Stimulated activated CD4-positive, alpha-beta T cell treated with anti-CD3 and anti-CD28 coated beads, TNF-alpha, amount 100 ng/mL, for 24 hours (primary cell): ENCODE data around the gene ACAD8.
"Not testable (repeated sequence)": the region's sequence is repeated elsewhere in the genome, so short reads cannot be mapped to it uniquely, and the experiment has no call there.

ENCODE experiments used
- DNase-seq, 3 experiments: peaks; one replicate each; pipeline ENCODE4 v3.0.0-alpha.2; 2020; ENCODE audit warnings: low read depth in 3 of 3

Gene ACAD8

DNA sequence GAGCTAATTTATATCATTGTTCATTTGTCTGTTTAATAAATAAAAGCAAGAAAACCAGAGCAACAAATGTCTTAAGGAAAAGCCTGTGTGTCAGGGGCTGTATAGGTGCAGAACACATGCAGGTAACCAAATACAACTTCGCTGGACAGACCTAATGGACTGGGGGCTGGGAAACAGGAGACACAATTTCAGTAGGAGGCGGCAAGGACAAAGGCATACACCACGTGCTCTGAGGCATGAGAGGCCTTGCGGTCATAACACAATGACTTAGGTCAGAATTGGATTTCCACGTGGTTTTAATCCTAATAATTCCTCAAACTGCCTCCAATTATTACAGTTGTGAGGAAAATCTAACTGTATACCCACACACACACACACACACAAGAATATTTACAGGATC, 14.1 kb downstream of the ACAD8 start:
- no peak for DNase-seq

DNA sequence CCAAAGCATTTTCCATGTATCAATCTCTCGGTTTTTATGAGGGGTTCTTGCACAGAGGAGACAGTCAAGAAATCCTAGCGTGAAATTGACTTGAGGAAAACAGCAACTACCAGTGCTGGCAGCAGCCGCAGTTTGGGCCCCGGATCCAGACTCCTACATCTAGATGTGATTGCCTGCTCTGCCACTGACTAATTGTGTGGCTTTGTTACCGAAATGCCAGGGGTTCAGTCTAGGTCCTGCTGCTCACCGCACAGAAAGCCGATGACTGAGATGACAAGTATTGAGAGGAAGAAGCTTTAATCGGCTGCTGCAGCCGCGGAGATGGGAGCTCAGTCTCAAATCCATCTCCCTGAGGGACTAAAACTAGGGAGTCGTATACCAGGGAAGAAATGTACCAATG, 14.6 kb downstream of the ACAD8 start:
- no peak for DNase-seq

DNA sequence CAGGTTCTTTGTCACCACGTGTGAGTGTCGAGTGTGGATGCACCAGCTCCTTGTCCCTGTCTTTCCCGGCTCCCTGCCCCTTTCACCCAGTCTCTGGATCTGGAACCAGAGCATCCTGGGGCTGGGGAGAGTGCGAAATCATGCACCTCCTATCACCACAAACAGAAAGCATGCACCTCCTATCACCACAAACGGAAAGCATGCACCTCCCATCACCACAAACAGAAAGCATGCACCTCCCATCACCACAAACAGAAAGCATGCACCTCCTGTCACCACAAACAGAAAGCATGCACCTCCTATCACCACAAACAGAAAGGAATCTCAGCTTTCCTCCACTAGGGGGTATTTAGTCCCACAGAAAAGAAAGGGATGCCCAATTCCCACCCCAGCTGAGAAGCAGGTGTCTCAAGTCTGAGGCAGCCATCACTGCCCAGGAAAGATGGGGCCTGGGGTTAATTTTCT, 16.9 kb downstream of the ACAD8 start:
- DNase-seq, result no peak

DNA sequence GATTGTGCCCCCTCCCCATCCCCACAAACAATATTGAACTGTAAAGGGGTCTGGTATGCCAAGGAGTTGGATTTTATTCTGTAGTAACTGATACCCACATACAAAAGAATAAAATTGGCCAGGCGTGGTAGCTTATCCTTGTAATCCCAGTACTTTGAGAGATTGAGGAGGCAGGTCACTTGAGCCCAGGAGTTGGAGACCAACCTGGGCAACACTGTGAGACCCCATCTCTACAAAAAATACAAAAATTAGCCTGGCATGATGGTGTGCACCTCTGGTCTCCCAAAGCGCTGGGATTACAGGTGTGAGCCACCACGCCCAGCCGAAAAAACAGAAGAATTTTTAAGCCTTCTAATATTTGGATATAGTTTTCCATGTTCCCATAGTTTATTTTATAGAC, 18.6 kb downstream of the ACAD8 start:
- DNase-seq, result no peak

DNA sequence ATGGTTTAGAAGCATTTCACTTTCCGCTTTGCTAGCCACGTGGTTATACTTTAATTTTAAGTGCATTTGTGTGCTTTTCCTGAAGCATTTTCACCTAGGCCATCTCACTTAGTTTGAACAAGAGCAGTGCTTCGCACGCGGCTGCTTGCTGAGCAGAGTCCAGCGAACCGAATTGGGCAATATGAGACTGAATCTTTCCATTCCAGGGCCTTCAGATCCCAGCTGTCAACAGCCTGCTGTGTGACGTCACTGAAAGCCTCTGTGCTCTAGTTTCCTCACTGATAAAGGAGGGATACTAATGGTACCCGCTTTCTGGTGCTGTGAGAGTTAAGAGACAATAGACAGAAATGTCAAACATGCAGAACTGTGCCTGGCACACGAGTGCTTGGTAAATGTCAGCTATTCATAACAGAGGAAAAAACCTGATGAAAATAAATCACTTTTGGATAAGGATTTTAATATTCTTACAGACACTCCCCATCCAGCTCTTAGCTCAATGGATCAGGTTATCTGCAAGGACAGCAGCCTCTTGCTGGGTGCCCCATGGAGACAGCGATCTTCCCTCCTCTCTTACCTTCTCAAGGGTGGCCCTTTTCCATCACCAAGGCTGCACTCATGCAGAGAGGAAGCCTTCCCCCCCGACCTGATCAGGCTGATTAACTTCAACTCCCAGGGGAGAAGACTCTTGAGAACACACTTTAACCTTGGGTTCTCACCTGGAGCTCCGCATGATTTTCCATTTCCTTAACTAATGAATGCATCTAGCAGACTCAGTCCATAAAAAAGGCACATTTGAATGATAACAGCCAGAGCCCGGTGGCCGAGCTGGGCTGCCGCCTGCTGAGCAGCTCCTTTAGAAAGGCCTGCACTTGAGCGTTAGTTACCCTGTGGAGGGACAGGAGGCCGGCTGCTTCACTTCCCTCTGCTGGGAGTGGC, 19.3 kb downstream of the ACAD8 start:
- DNase-seq, result no peak

DNA sequence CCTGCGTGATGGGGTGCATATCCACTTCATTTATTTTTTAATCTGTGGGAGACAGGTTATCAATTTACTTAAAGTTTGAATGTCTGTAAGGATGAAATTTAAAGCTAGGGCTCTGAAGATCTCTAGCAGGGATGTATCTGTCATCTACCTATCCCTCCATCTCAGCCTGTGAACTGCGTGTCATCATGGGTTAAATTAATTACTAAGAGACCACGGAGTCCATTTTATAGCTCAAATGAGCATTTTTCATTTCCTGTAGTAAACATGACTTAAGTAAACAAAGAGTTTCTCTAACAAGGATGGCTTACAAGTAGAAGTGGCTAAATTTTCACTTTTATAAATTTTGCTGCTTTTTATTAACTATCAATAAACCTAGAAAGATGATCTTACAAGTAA, 19.9 kb downstream of the ACAD8 start:
- no peak for DNase-seq

DNA sequence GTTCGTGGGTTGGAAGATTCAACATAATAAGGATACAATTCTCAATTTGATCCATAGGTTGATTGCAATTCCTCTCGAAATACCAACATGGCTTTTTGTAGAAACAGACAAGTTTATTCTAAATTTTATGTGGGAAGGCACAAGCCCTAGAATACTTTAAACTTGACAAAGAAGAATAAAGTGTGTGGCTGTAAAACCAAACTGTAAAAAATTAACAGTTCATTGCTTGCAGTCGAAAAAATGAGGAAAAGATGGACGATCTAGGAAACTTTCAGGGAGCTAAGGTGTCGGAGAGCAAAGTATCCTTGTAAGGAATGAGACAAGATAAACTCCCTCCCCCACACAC, 21.8 kb downstream of the ACAD8 start:
- DNase-seq, result no peak

DNA sequence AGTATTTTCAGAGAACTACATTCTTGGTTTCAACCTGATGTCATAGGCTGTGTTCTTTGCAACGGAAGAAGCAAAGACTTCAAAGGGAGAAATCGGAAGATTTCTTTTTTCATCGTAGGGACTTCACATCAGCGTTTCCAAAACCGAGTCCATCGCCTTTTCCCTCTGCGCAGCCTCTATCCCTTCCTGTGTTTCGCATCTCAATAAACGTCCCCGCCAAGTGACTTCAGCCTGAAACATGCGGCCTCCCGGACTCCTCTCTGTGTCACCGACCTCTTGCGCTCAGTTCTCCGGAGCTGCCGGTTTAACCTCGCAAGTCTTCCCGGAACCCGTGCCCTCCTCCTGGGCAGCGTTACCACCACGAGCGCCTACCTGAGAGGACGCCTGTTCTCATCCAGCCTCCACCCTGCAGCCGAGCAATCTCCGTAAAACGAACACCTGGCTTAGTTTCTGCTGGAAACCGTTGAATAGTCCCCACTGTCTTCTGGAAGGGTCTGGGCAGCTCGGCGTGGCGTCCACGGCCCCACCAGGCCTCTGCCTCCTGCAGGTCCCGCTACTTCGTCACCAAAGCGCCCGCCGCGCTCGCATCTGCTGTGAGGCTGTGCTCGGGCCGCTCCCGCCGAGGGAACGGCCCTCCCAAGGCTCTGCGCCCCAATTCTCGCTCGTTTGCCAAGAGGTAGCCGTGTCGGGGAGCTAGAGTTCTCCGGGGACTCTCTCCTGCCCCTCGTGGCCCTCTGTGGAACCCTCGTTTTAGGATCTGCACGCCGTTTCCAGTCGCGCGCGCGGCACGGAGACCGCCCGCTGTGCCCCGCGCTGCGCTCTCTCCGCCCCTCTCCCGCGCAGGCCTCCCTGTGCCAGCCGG, 22.4 kb downstream of the ACAD8 start, which contains the start of gene GLB1L3:
Gene GLB1L3, plus strand, starts transcription at position 846 of the 862 bp plus-strand sequence. CDS start 362 bp downstream, outside the sequence.
- DNase-seq, result peak; percentile 59 to 75 (median 64)

DNA sequence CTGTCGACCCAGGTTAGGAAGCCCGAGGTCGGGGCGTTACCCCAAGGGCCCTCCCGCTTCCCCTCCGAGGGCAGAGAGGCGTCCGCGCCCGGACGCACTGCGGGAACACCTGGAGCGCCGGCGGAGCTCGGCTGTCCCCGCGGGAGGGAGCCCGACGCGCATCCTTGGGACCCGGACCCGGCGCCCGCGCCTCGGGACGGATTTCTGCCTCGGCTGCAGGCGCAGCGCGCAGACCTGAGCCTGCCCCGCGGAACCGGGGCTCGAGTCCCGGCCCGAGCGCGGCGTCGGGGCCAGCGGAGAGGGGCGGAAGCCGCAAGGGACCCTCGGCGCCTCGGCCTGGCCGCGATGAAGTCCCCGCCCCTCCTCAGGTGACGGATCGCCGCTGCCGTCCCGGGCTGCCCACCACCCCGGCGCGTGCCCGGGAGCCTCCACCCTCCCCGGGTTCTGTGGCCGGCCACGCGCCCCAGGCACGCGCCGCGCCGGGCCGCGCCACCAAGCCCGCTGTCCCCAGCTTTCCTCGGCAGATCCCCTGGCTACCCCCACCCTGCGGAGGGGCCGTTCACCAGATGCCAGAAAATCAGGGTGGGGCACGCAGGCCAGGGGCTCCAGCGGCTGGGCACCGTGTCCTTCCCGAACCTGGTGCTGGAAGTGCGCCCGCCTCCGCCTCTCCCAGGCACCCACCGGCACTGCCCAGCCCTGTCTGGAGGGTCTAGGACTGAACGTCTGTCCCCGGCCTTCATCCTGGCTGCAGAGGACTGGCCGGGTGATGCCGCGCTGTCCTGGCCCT, 23.2 kb downstream of the ACAD8 start:
- no peak for DNase-seq

DNA sequence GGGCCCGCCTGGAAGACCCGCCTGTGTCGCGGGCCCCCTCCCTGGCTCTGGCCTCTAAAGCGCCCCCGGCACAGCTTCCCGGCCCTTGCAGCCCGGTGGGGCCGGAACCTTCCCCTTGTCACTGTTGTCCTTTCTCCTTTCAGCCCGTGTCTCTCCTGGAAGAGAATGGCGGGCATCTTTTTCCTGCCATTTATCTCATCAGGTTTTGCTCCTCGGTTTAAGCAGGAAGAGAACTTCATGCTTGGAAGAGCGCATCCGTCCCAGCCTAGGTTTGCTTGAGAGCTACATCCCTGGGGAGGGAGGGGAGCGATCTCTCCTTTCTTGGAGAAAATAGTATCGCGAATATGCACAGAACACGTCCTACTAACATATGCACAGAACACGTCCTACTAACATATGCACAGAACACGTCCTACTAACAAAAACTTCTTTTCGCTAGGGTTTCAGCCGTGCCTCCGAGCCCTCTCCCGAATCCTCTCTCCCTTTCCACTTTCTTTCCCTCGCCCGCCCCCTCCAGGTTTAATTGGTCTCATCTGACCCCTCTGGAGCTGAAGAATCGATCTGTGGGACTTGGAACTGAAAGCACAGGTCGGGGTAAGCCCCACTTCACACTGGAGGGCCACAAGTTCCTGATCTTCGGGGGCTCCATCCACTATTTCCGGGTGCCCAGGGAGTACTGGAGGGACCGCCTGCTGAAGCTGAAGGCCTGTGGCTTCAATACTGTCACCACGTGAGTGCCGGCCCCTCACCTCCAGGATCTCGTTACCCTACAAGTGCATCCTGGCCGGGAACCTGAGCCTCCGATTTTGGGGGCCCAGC, 24.0 kb downstream of the ACAD8 start:
- no peak for DNase-seq

DNA sequence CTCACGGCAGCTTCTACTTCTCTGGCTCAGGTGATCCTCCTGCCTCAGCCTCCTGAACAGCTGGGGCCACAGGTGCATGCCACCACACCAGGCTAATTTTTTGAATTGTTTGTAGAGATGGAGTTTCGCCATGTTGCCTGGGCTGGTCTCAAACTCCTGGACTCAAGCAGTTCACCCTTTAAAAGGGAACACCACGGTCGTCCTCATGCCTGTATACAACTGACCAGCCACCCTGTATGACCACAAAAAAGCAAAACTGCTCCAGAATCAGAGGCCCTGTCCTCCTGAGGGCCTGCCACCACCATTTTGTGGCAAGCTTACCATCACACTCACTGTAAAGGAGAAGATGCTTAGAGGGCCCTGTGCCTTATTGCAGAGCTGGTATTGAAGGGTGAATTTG, 25.0 kb downstream of the ACAD8 start:
- no peak for DNase-seq

DNA sequence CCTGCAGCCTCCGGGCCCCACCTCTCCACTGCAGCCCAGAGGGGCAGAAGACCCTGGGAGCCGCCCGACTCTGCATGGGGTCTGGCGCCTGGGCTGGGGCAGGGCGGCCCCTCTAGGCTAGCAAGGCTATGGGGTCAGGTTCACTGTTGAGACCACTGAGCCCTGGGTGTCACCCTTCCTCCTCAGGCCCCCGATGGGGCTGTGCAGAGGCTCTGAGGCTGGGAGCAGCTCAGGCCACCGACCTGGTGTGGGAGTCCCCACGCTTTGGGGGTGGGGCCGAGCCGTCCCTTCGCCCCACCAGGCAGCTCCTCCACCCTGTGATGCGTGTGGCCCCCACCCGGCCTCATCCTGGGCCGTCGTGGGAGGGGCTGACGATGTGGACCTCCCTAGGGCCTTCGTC, 28.3 kb downstream of the ACAD8 start:
- not testable (repeated sequence) for DNase-seq

DNA sequence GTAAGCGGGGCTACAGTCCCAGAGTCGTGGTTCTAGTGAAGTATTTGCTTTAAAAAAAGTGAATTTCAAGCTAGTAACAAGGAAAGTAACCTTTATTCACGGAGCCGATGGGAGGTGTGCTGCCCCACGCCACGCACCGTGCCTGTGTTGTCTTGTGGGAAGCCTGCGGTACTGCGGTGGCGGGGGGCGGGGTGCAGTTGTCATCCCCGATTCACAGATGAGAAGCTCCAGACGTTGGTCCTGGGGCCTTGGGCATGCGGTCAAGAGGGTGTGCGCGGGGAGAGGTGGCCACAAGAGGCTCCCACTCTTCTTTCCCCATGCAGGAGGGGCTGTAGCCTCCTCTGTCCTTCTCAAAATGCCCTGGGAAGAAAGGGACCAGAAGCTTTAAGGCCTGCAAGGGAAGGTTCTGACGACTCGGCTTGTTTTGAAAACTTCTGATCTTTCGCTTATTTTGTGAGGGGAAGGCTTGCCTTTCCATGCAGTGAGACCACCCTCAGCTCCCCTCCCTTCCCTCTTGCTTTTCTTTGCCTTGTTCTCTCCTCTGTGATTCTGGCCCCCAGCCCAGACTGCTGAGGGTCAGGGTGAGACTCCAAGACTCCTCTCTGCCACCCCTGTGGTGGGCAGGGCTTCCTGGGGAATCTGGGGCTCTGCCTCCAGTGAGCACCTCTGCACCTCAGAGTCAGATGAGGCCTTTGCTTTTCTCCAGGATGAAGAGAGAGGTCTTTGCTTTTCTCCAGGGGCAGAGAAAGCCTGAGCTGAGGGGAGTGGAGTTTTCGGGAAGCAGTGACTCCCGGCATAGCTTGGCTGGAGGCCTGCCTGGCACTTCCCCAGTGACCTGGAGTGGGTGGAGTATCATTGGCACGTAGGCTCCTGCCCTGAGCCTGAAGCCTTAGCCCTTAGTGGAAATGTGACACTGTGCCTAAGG, 29.0 kb downstream of the ACAD8 start:
- no peak for DNase-seq

DNA sequence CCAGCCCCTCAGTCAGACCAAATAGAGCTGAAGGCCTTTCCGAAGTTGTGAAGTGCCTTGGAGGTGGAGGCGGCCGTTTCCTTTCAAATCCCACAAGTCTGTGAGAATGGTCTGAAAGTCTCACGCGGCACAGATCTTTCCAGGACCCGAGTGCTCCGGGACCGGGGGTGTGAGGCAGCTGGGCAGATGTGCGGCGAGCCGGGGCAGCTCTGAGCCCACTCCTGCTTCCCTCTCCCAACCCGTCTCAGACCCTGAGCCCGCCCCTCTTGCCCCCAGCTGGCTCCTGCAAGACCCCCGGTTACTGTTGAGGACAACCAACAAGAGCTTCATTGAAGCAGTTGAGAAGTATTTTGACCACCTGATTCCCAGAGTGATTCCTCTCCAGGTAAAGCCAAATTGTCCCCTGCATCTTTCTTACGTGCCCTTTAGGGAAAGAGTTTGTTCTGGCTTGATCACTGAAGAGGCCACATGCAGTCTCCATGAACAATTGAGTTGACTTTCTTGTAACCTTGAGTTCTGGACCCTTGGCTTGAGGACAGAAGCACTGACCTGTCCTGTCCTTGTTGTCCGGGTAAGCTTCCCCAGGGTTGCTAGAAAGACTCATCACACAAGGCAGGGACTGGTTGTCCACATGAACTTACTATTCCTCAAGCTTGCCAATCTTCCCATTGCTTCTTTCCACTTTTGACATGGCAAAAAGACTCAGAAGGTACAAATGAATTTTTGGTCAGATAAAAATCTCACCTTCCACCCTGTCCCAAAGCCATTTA, 30.3 kb downstream of the ACAD8 start:
- no peak for DNase-seq

DNA sequence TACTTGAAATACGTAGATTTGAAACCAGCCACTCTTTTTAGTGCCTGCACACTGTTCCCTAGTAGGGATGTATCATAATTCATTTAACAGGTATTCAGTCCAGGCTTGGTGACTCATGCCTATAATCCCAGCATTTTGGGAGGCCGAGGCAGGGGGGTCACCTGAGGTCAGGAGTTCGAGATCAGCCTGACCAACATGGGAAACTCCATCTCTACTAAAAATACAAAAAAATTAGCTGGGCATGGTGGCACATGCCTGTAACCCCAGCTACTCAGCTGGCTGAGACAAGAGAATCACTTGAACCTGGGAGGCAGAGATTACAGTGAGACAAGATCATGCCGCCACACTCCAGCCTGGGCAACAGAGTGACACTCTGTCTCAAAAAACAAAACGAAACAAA, 31.0 kb downstream of the ACAD8 start:
- DNase-seq, result not testable (repeated sequence)

DNA sequence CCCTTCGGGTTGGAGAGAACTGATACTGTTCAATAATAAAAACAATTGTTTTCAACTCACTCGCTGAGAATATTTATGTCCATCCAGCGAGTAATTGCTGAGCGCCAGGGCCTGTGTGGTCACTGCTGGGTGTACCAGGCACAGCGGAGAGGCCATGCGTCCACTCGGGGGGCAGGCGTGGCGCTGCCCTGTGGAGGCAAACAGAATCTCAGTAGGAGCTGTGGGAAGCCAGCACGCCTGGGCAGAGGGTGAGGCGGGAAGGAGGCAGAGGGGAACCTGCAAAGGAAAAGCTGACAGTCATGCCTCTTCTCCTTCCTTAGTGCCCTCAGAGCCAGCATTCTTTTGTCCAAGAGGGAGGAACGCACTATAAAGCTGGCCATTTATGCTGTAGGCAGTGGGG, 34.2 kb downstream of the ACAD8 start:
- DNase-seq, result no peak

DNA sequence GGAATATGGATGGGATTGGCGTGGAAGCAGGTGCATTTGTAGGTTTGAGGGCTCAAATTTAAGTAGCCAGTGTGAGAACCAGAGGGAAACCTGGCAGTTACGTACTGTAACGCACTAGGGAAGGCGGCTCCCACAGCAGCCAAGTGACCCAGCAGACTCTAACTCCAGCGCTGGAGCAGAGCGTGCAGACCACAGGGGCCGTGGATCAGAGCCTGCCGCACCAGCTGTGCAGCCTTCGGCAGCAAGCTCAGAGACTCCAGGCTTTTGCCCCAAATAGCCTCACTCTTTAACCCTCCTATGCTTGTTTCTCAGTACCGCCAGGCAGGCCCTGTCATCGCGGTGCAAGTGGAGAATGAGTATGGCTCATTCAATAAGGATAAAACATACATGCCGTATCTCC, 35.1 kb downstream of the ACAD8 start:
- DNase-seq, result no peak

DNA sequence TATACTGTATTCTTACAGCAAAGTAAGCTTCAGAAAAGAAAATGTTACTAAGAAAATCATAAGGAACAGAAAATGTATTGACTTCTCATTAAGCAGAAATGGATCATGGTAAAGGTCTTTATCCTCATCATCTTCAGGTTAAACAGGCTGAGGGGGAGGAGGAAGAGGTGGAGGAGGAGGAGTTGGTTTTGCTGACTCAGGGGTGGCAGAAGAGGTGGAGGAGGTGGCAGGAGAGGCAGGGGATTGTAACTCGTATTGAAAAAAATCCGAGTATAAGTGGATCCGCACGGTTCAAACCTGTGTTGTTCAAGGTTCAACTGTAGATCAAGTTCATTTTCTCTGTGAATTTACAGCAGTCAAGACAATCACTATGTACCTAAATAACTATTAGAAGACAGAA, 35.8 kb downstream of the ACAD8 start:
- no peak for DNase-seq

DNA sequence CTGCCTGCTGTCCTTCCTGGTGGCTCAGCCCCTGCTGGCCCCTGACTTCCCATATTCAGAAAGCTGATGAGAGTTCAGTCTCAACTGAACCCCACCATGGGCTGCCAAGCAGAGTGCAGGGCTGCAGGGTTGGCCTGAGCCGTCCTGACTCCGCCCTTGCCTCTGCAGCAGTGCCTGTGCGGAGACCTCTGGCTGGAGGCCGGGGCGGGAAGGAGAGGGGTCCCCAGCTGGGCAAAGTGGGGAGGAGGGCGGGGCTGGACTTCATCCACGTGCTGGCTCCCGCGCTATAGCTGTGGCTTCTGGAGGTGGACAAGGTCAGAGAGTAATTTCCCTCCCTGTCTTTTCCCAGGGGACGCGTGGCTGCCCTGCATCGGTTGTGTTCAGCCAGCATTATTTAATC, 36.4 kb downstream of the ACAD8 start:
- DNase-seq, result no peak
